Epithelial cell of proximal tubule (primary cell): ENCODE measurements around the gene TMEM179. TPM values are rescaled to one million over a fixed set of nuclear protein-coding genes. Genes with fewer than 3 reads are reported as not detected.

Source experiments
- DNase-seq: peaks from one replicate; pipeline ENCODE4 v3.0.0-alpha.2; 2011; ENCODE audit warnings: low read depth
- H3K4me3 ChIP-seq: 2 replicates; pipeline ENCODE4 v1.5.1; 2011; ENCODE audit warnings: low read depth, mild to moderate bottlenecking, low read length
- total RNA-seq: library from RNA; depleted of rRNA; stranded (reverse); fragments of >200 nt; gene quantifications from 2 replicates; pipeline ENCODE4 v1.2.3, GENCODE V29; 2015
- TF ChIP-seq, protein P1 (sequence below): conservative IDR thresholded peaks from 2 replicates; pipeline ENCODE4 v1.5.1; 2012; ENCODE audit warnings: low read depth, mild to moderate bottlenecking, low read length

Gene TMEM179
- total RNA-seq, 1 donor from 2014 or later = not detected

DNA sequence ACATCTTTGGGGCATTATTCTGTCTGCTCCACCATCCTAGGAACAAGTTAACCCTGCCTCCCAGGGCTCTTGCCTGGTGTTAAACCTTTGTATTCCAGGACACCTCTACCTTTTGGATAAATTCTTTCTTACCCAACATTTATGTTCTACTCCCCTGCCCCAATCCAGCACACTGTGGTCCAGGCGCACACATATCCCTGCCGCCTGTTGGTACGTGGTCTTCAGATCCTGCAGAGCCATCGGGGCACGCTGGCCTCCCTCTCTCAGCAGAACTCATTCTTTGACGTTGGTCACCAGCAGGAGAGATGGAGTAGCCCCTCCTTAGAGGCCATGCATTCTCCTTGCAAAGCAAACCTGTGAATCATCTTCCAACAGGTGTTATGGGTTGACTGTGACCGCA lies 5.1 kb upstream of the TMEM179 start:
- TF ChIP-seq, protein P1, sequence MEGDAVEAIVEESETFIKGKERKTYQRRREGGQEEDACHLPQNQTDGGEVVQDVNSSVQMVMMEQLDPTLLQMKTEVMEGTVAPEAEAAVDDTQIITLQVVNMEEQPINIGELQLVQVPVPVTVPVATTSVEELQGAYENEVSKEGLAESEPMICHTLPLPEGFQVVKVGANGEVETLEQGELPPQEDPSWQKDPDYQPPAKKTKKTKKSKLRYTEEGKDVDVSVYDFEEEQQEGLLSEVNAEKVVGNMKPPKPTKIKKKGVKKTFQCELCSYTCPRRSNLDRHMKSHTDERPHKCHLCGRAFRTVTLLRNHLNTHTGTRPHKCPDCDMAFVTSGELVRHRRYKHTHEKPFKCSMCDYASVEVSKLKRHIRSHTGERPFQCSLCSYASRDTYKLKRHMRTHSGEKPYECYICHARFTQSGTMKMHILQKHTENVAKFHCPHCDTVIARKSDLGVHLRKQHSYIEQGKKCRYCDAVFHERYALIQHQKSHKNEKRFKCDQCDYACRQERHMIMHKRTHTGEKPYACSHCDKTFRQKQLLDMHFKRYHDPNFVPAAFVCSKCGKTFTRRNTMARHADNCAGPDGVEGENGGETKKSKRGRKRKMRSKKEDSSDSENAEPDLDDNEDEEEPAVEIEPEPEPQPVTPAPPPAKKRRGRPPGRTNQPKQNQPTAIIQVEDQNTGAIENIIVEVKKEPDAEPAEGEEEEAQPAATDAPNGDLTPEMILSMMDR = no peak
- no peak for DNase-seq

DNA sequence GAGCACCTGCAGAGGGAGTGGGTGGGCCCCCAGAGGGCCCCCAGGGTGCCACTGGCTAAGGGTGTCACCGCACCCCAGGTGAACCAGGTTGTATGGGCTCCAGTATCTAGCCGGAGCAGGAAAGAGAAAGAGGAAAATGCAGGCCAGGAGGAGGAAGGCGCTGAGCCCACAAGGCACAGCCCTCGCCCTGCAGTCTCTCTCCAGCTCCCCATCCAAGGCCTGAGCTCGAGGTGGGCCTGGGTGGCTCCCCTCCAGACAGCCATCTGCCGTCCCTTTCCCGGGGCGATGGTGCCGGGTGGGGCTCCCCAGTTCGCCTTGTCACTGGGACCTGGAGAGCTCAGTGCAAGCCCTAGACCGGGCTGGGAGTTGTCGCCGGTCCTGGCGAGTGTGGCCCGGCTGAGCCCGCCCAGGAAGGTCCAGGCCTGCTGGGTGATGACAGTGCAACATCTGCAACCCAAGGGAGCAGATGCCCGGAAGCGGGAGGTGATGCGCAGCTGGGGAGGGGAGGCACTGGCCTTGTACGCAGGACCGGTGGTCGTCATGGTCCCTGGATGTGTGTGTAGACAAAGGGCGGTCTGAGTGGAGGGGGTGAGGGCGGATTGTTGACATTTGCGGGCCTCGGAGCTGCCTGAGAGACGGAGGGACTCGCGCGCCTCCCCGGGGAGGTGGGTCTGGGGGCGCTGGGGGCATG lies 716 bp downstream of the TMEM179 start:
- no peak for DNase-seq
- no peak overlapping the region for H3K4me3 ChIP-seq
- TF ChIP-seq, protein P1 = no peak

More for the DNA sequence above, 5.1 kb upstream of the TMEM179 start:
- no peak overlapping the region for H3K4me3 ChIP-seq

DNA sequence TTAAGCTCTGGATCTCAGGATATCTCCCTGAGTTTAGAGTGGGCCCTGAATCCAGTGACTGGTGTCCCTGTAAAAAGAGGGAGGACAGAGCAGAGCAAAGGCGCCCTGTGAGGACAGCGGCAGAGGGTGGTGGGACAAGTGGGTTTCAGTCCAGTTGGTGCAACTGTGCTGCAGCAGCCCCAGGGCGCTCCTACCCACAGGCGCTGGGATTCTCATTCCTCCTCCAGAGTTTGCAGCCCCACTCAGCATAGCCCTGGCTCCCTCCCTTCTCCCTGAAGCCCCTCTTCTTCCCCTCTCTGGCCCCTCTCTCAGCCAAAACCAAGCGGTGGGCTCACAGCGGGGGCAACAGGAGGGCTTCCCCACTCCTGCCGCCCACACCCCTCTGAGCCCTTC lies 1.6 kb downstream of the TMEM179 start:
- TF ChIP-seq, protein P1 = no peak
- H3K4me3 ChIP-seq = no peak overlapping the region
- no peak for DNase-seq

DNA sequence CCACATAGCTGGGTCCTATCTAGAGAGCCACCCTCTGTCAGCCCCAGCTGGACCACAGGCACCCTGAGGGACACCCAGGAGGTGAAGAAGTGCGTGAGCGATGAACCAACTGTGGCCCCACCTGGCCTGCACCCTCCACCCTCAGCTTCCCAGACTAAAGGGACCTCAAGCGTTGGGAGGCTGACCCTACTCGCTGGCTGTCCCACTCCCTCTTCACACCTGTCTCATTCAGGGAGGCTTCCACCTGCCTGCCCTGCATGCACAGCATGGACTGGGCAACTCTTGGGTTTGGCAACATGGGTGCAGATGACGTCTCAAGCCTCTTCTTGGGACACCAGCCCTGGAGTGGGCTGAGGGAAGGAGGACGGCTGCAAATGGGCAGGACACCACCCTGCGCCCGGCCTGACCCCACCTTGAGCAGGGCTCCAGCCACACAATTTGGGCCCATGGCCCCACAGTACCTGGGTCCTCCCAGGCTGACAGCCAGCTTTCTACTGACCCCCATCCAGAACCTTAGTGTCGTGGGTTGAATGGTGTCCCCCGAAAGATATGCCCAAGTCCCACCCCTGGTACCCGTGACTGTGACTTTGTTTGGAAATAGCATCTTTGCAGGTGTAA lies 2.1 kb downstream of the TMEM179 start:
- H3K4me3 ChIP-seq = no peak overlapping the region
- DNase-seq = no peak
- TF ChIP-seq, protein P1 = no peak

DNA sequence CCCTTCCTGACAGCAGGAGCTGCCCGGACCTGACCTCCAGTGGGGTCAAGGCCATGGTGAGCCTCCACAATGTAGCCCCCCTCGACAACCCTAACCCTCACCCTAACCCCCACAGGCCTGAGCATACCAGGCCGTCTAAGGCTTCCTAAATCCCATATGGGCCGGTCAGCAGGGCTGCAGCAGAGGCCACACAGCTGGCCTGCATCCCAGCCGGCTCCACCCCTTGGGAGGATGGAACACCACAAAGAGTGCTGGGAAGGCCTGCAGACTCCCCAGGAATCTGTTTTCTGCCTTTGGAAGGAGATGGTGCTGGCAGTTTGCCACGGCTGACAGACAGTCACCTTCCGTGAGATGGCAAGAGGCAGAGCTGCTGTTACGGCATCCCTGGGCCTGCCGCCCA lies 2.8 kb downstream of the TMEM179 start:
- TF ChIP-seq, protein P1 = no peak
- H3K4me3 ChIP-seq = no peak overlapping the region
- no peak for DNase-seq

DNA sequence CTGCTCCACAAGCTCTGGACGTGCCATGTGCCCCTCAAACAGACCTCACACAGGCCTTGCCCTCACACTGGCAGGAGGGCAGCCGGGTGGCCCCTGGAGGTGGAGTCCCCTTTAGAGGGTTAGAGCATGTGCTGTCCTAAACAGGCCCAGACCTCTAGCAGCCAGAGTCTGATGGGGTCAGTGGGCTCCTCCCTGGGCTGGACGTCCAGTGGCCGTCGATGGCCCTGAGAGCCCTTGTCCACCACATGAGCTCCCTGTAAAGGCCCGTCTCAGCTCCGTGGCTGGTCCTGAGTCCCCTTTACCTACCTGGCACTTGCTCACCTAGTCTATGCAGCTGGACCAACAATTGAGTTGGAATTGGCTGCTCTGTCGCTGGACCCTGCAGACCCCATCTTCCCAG lies 3.8 kb downstream of the TMEM179 start:
- no peak for DNase-seq
- H3K4me3 ChIP-seq = no peak overlapping the region
- TF ChIP-seq, protein P1 = no peak
